Astrocyte (in vitro differentiated cells and primary cell): ENCODE data around the gene LIN7C. TPM values are rescaled to one million over a fixed set of nuclear protein-coding genes. Genes with fewer than 3 reads are reported as not detected.

Experiments
- DNase-seq: peaks from one replicate; pipeline ENCODE4 v3.0.0-alpha.2; 2010; ENCODE audit warnings: low read depth
- FAIRE-seq: peaks from 2 replicates; lab custom pipeline; 2011; peaks lifted over from hg19 to GRCh38; lab: Jason Lieb, UNC
- H2AFZ ChIP-seq: 2 replicates; pipeline ENCODE4 v1.6.0; 2012; ENCODE audit warnings: low read depth, low read length, inconsistent platforms
- H3K27ac ChIP-seq: 2 replicates; pipeline ENCODE4 v1.5.1; 2011; ENCODE audit warnings: low read depth, low read length, inconsistent platforms
- H3K27me3 ChIP-seq: 2 replicates; pipeline ENCODE4 v1.6.0; 2011; ENCODE audit warnings: low read length, inconsistent platforms; ENCODE audit not compliant: insufficient read depth
- H3K36me3 ChIP-seq: 2 replicates; pipeline ENCODE4 v1.5.1; 2011; ENCODE audit warnings: low read length, inconsistent platforms; ENCODE audit not compliant: insufficient read depth
- H3K4me1 ChIP-seq: 2 replicates; pipeline ENCODE4 v1.5.1; 2011; ENCODE audit warnings: low read length, inconsistent platforms; ENCODE audit not compliant: insufficient read depth
- H3K4me2 ChIP-seq: 2 replicates; pipeline ENCODE4 v1.6.0; 2012; ENCODE audit warnings: low read length, inconsistent platforms
- H3K4me3 ChIP-seq: 2 replicates; pipeline ENCODE4 v1.5.1; 2011; ENCODE audit warnings: low read depth, mild to moderate bottlenecking, low read length, inconsistent platforms; ENCODE audit not compliant: insufficient read depth
- H3K79me2 ChIP-seq: 2 replicates; pipeline ENCODE4 v1.6.0; 2012; ENCODE audit warnings: mild to moderate bottlenecking, low read length, inconsistent platforms; ENCODE audit not compliant: insufficient read depth
- H3K9ac ChIP-seq: 2 replicates; pipeline ENCODE4 v1.6.0; 2012; ENCODE audit warnings: mild to moderate bottlenecking, low read length, inconsistent platforms
- H3K9me3 ChIP-seq: 2 replicates; pipeline ENCODE4 v1.5.1; 2012; ENCODE audit warnings: low read depth, mild to moderate bottlenecking, low read length, inconsistent platforms; ENCODE audit not compliant: insufficient read depth
- H4K20me1 ChIP-seq: 2 replicates; pipeline ENCODE4 v1.6.0; 2012; ENCODE audit warnings: low read length, inconsistent platforms; ENCODE audit not compliant: insufficient read depth
- H3K27ac Mint-ChIP-seq: one replicate; pipeline ENCODE4 v1.8.0; 2021; ENCODE audit warnings: mild to moderate bottlenecking, mixed read lengths; ENCODE audit not compliant: unreplicated experiment
- H3K27me3 Mint-ChIP-seq: one replicate; pipeline ENCODE4 v1.8.0; 2021; ENCODE audit warnings: low read depth, mixed read lengths; ENCODE audit not compliant: unreplicated experiment
- H3K36me3 Mint-ChIP-seq: one replicate; pipeline ENCODE4 v1.8.0; 2021; ENCODE audit warnings: low read depth, mixed read lengths; ENCODE audit not compliant: unreplicated experiment
- H3K4me1 Mint-ChIP-seq: one replicate; pipeline ENCODE4 v1.8.0; 2021; ENCODE audit warnings: low read depth, mixed read lengths; ENCODE audit not compliant: unreplicated experiment
- H3K4me3 Mint-ChIP-seq: one replicate; pipeline ENCODE4 v1.8.0; 2021; ENCODE audit warnings: mild to moderate bottlenecking, moderate library complexity, mixed read lengths; ENCODE audit not compliant: unreplicated experiment
- H3K9me3 Mint-ChIP-seq: one replicate; pipeline ENCODE4 v1.8.0; 2021; ENCODE audit warnings: mild to moderate bottlenecking, mixed read lengths; ENCODE audit not compliant: unreplicated experiment
- EZH2 ChIP-seq: IDR thresholded peaks from 2 replicates; pipeline ENCODE4 v1.6.1; 2012; ENCODE audit warnings: mild to moderate bottlenecking, low read length, inconsistent platforms; ENCODE audit not compliant: insufficient read depth
- total RNA-seq: library from RNA; stranded (reverse); gene quantifications from 2 replicates; pipeline ENCODE4 v1.2.1, GENCODE V29; 2021
- TF ChIP-seq, protein P1 (sequence below): IDR thresholded peaks from 2 replicates; pipeline ENCODE4 v1.5.1; 2011; ENCODE audit warnings: low read depth, mild to moderate bottlenecking, inconsistent platforms, low read length, moderate library complexity; ENCODE audit not compliant: insufficient read depth

LIN7C gene
- total RNA-seq, 1 donor from 2014 or later, result 38.7 TPM

DNA sequence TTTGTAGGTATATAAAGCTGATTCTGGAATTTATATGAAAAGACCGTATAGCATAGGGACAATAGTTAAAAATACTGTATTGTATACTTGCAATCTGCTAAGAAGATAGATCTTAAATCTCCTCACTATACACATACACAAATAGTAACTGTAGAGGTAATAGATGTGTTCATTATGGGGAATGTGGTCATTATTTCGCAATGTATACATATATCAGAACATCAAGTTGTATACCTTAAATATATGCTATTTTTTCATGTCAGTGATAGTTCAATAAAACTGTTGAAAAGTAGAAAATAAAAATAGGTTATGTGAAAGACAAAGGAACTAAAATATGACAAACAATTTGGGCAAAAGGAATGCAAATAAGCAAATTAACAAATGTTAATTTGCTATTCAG lies 35.2 kb upstream of the LIN7C start:
- Mint-ChIP-seq H3K4me1 (no peaks in the 10 kb centered on the region), H3K27ac (no peak overlapping the region), H3K36me3 (no peaks in the 10 kb centered on the region), H3K9me3 (no peaks in the 10 kb centered on the region), H3K4me3 (no peak overlapping the region), H3K27me3 (no peaks in the 10 kb centered on the region)
- Histone ChIP-seq H3K4me3 (no peak overlapping the region), H2AFZ (no peak overlapping the region), H3K79me2 (no peaks in the 10 kb centered on the region), H3K27ac (no peak overlapping the region), H4K20me1 (no peaks in the 10 kb centered on the region), H3K9me3 (no peaks in the 10 kb centered on the region), H3K4me2 (no peak overlapping the region), H3K4me1 (no peaks in the 10 kb centered on the region), H3K36me3 (no peaks in the 10 kb centered on the region), H3K9ac (no peak overlapping the region), H3K27me3 (no peaks in the 10 kb centered on the region)
- DNase-seq, result no peak
- no peak for FAIRE-seq
- TF ChIP-seq EZH2, result no peak
- TF ChIP-seq, protein P1, sequence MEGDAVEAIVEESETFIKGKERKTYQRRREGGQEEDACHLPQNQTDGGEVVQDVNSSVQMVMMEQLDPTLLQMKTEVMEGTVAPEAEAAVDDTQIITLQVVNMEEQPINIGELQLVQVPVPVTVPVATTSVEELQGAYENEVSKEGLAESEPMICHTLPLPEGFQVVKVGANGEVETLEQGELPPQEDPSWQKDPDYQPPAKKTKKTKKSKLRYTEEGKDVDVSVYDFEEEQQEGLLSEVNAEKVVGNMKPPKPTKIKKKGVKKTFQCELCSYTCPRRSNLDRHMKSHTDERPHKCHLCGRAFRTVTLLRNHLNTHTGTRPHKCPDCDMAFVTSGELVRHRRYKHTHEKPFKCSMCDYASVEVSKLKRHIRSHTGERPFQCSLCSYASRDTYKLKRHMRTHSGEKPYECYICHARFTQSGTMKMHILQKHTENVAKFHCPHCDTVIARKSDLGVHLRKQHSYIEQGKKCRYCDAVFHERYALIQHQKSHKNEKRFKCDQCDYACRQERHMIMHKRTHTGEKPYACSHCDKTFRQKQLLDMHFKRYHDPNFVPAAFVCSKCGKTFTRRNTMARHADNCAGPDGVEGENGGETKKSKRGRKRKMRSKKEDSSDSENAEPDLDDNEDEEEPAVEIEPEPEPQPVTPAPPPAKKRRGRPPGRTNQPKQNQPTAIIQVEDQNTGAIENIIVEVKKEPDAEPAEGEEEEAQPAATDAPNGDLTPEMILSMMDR, result no peak

GRCh38 chr11:27540051-27540450 lies 33.5 kb upstream of the LIN7C start:
- no peaks in the 10 kb centered on the region for H3K36me3 ChIP-seq
- Mint-ChIP-seq H3K36me3 (no peaks in the 10 kb centered on the region), H3K4me1 (no peaks in the 10 kb centered on the region), H3K27ac (no peak overlapping the region), H3K9me3 (no peaks in the 10 kb centered on the region), H3K27me3 (no peaks in the 10 kb centered on the region), H3K4me3 (no peak overlapping the region)
- H3K4me2 ChIP-seq, result no peak overlapping the region
- no peak overlapping the region for H3K4me3 ChIP-seq
- H2AFZ ChIP-seq, result no peak overlapping the region
- H3K27ac ChIP-seq, result no peak overlapping the region
- DNase-seq (no peak), FAIRE-seq (no peak)
- no peaks in the 10 kb centered on the region for H4K20me1 ChIP-seq
- no peak overlapping the region for H3K9ac ChIP-seq
- H3K4me1 ChIP-seq, result no peaks in the 10 kb centered on the region
- TF ChIP-seq, protein P1, result no peak
- TF ChIP-seq EZH2, result no peak
- no peaks in the 10 kb centered on the region for H3K79me2 ChIP-seq
- H3K9me3 ChIP-seq, result no peaks in the 10 kb centered on the region
- no peaks in the 10 kb centered on the region for H3K27me3 ChIP-seq

DNA sequence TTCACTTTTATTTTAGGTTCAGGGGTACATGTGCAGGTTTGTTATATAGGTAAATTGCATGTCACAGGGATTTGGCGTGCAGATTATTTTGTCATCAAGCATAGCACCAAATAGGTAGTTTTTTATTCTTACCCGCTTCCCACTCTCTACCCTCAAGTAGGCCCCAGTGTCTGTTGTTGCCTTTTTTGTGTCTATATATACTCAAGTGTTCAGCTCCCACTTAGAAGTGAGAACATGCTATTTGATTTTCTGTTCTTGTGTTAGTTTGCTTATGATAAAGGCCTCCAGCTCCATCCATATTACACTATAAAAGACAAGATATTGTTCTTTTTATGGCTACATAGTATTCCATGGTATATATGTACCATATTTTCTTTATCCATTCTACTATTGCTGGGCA lies 28.5 kb upstream of the LIN7C start:
- no peaks in the 10 kb centered on the region for H3K27me3 Mint-ChIP-seq
- no peak overlapping the region for H3K4me3 Mint-ChIP-seq
- no peak overlapping the region for H3K27ac Mint-ChIP-seq
- no peaks in the 10 kb centered on the region for H3K9me3 Mint-ChIP-seq
- peaks cover 8% of the 10 kb centered on the region for H3K4me1 Mint-ChIP-seq
- Histone ChIP-seq H2AFZ (no peak overlapping the region), H3K27ac (no peak overlapping the region), H3K9me3 (no peaks in the 10 kb centered on the region), H3K9ac (no peak overlapping the region), H3K79me2 (no peaks in the 10 kb centered on the region), H3K4me1 (no peaks in the 10 kb centered on the region), H3K36me3 (no peaks in the 10 kb centered on the region), H3K4me2 (no peak overlapping the region), H3K27me3 (no peaks in the 10 kb centered on the region), H3K4me3 (no peak overlapping the region), H4K20me1 (no peaks in the 10 kb centered on the region)
- FAIRE-seq, result no peak
- TF ChIP-seq, protein P1, result no peak
- TF ChIP-seq EZH2, result no peak
- DNase-seq, result no peak
- H3K36me3 Mint-ChIP-seq, result no peaks in the 10 kb centered on the region
